ENCODE measurements around the gene MRPS22. TPM values are rescaled to one million over a fixed set of nuclear protein-coding genes. Genes with fewer than 3 reads are reported as not detected.

The MRPS22 gene
- total and polyA plus RNA-seq, 2 donors (not counting 3 experiments of a cell fraction or from before 2014, with no cell fraction given): 33.8 to 45.6 TPM

DNA sequence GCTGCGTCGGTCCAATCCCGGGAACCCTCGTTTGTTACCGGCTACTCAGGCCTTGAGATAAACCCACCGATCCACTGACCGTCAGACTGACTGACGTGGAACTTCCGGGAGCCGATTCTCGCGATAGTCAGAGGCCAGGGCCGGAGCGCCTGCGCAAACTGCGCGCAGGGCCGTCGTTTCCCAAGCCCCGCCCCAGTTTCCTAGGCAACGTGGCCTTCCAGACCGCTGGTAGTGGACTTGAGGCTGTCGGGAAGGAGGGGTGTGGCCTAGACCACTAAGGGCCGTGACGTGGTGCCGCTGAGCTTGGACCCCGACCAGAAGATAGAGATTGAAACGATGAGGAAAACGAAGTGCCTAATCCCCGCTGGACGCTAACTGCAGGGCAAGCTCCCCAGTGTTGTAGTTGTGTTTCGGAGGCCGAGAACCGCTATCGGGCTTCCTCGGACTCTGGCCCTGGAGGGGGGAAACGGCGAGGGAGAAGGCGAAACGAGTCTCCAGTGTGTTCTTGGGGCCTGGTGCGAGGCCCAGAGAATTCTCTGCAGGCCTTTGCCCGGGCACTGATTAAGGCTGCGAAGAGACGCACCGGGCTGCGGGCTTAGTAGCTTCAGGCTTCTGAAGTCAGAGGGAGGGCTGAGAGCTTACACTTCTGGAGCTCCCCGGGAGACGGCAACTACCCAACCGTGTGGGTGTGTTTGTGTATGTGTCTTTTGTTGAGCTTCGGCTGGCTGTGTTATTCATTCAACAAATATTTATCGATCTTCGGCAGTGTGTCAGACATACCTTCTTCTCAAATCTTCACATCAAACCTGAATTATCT is 45.9 kb downstream of the MRPS22 start, which contains the start of gene COPB2:
Gene COPB2 (minus strand): TSS at position 96 of the 817 bp plus-strand sequence. CDS start 97 bp downstream, outside the sequence.
- no peaks in the 10 kb centered on the region for H3K36me3 ChIP-seq (ENCODE audit: control insufficient read depth in 2 of 2, extremely low read depth in 1 of 2, insufficient read depth in 2 of 2, low read length in 2 of 2)
- no peaks in the 10 kb centered on the region for H3K9me1 ChIP-seq (replicated peaks; ENCODE audit: control insufficient read depth, extremely low read depth, insufficient read depth, low read length)
- POLR2A ChIA-PET: interaction anchor here (0.6 to 1.0 kb wide), 3 partner anchors 16 to 46 kb away, joined by 3 to 4 read pairs (median 3); partner anchors contain the start of gene MRPS22
- H3K27ac ChIP-seq (ENCODE audit: insufficient read depth, low read depth, low read length): peak within 1 kb of the TSS; percentile 86
- H3K4me2 ChIP-seq (ENCODE audit: insufficient read depth, low read length): peak within 1 kb of the TSS; percentile 87
- CTCF ChIA-PET: interaction anchor here (0.8 to 3.1 kb wide), 7 partner anchors 14 to 691 kb away, joined by 3 to 16 read pairs (median 3); no protein-coding TSS in a partner anchor
- peak within 1 kb of the TSS; percentile 60 to 100 (median 98) for H3K4me3 ChIP-seq (replicated peaks in 1 of 3; ENCODE audit: insufficient read depth in 1 of 3, low read depth in 1 of 3, low read length in 3 of 3)
- DNase-seq (ENCODE audit: low read depth, low spot score) (peak; percentile 100), FAIRE-seq (peak; percentile 95)
- BruUV-seq (replicated peaks): TSS peak; percentile 84
- no peaks in the 10 kb centered on the region for H3K9me3 ChIP-seq (replicated peaks; ENCODE audit: control insufficient read depth, insufficient read depth, low read length)
- peaks cover 3% of the 10 kb centered on the region for H4K20me1 ChIP-seq (replicated peaks; ENCODE audit: control insufficient read depth, extremely low read depth, insufficient read depth, low read length)
- TF ChIP-seq JUN (IDR thresholded peaks at IDR 0.05; ENCODE audit: borderline replicate concordance, insufficient read depth, insufficient read length, low read depth): no peak
- TF ChIP-seq FOS (IDR thresholded peaks at IDR 0.05; ENCODE audit: borderline replicate concordance, insufficient read depth, low read length): no peak
- peak; percentile 61 for TF ChIP-seq POLR2AphosphoS5 (IDR thresholded peaks at IDR 0.05; ENCODE audit: insufficient read depth, low read depth, low read length)
- peak; percentile 73 for TF ChIP-seq POLR2A (IDR thresholded peaks at IDR 0.05; ENCODE audit: low read depth, low read length)
- TF ChIP-seq MYC (IDR thresholded peaks at IDR 0.05; ENCODE audit: low read depth, low read length): no peak
- TF ChIP-seq, protein P1, sequence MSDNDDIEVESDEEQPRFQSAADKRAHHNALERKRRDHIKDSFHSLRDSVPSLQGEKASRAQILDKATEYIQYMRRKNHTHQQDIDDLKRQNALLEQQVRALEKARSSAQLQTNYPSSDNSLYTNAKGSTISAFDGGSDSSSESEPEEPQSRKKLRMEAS (IDR thresholded peaks at IDR 0.05; ENCODE audit: insufficient read depth, insufficient read length): peak; percentile 35
- peaks cover 6 to 11% of the 10 kb centered on the region in 2 experiments for H3K27me3 ChIP-seq (ENCODE audit: control insufficient read depth in 2 of 2, insufficient read depth in 2 of 2, low read length in 2 of 2)
- dilution Hi-C loops (cut with MboI; ENCODE audit: extremely low pct_ligation_motif_present, low sequenced_read_pairs) (no loop called here), intact Hi-C loops (cut with micrococcal nuclease) (loop anchor here (1.0 to 5.0 kb wide), 3 partner anchors 45 to 1553 kb away; partner anchors contain the start of genes MRPS22 and RBP1)
- peaks cover 45% of the 10 kb centered on the region for H3K79me2 ChIP-seq (ENCODE audit: control insufficient read depth, insufficient read depth, low read length)
- peaks cover 5% of the 10 kb centered on the region for H3K4me1 ChIP-seq (ENCODE audit: control insufficient read depth, extremely low read depth, insufficient read depth, low read length)
- H2AFZ ChIP-seq (ENCODE audit: low read depth, low read length): peak within 1 kb of the TSS; percentile 49
- H3K9ac ChIP-seq (replicated peaks; ENCODE audit: extremely low read depth, insufficient read depth, low read length): peak within 1 kb of the TSS; percentile 98

Data from endothelial cell of umbilical vein (primary cell).